D721Med (cell line): Measurements from ENCODE around the gene PROSER1.

ENCODE experiments used
- DNase-seq: peaks from one replicate; pipeline ENCODE4 v3.0.0; 2011; ENCODE audit warnings: low spot score; ENCODE audit not compliant: insufficient read length
- FAIRE-seq: peaks from 2 replicates; lab custom pipeline; 2011; peaks lifted over from hg19 to GRCh38; lab: Jason Lieb, UNC
- CTCF ChIP-seq: IDR thresholded peaks from 2 replicates; pipeline ENCODE4 v1.5.1; 2012; ENCODE audit warnings: mild to moderate bottlenecking, control low read depth; ENCODE audit not compliant: insufficient read depth; ENCODE audit errors: missing control alignments

PROSER1 gene

GRCh38 chr13:38960175-38960574, 77.7 kb downstream of the PROSER1 start:
- FAIRE-seq (no peak), DNase-seq (no peak)
- TF ChIP-seq CTCF, result no peak
